Erythroblast (primary cell): ENCODE measurements around the gene CLPX.

ENCODE experiments used
- GATA1 ChIP-seq: IDR thresholded peaks from 2 replicates; pipeline ENCODE4 v1.6.1; 2011; ENCODE audit warnings: low read depth, mild to moderate bottlenecking, control low read depth, low read length, moderate library complexity
- POLR2A ChIP-seq: IDR thresholded peaks from 2 replicates; pipeline ENCODE4 v1.6.1; 2011; ENCODE audit warnings: mild to moderate bottlenecking, low read length

GRCh38 chr15:65212097-65212496 is 27.0 kb upstream of the CLPX start:
- TF ChIP-seq POLR2A: no peak
- no peak for TF ChIP-seq GATA1
